Small intestine (tissue), 7 donors: ENCODE data around the gene HYAL1. TPM values are rescaled to one million over a fixed set of nuclear protein-coding genes. Genes with fewer than 3 reads are reported as not detected.

Source experiments
- DNase-seq, 2 donors: peaks; one replicate each; pipeline versions ENCODE4 v3.0.0 to v3.0.0-alpha.2; 2013
- FAIRE-seq: peaks from 2 replicates; lab custom pipeline; 2012; peaks lifted over from hg19 to GRCh38; lab: Jason Lieb, UNC
- H3K27ac ChIP-seq, 3 donors: one replicate each; pipeline ENCODE4 v1.5.1; 2013; ENCODE audit warnings: low read length in 2 of 3, mild to moderate bottlenecking in 2 of 3, control low read depth in 1 of 3, inconsistent platforms in 1 of 3, low read depth in 1 of 3, moderate library complexity in 1 of 3
- H3K27me3 ChIP-seq, 3 donors: one replicate each; pipeline ENCODE4 v1.6.1; 2013; ENCODE audit warnings: low read length in 3 of 3, inconsistent platforms in 1 of 3; ENCODE audit not compliant: control insufficient read depth in 3 of 3, insufficient read depth in 3 of 3
- H3K36me3 ChIP-seq, 3 donors: one replicate each; pipeline ENCODE4 v1.6.1; 2013; ENCODE audit warnings: low read length in 3 of 3, inconsistent platforms in 1 of 3, low read depth in 1 of 3, mild to moderate bottlenecking in 1 of 3, moderate library complexity in 1 of 3; ENCODE audit not compliant: control insufficient read depth in 3 of 3, insufficient read depth in 2 of 3
- H3K4me1 ChIP-seq, 3 donors: one replicate each; pipeline ENCODE4 v1.6.1; 2013; ENCODE audit warnings: low read length in 2 of 3, inconsistent platforms in 1 of 3, low read depth in 1 of 3, mild to moderate bottlenecking in 1 of 3, moderate library complexity in 1 of 3; ENCODE audit not compliant: control insufficient read depth in 3 of 3, insufficient read depth in 2 of 3
- H3K4me3 ChIP-seq, 3 donors: one replicate each; pipeline ENCODE4 v1.5.1; 2013; ENCODE audit warnings: low read length in 3 of 3, control low read depth in 1 of 3, inconsistent platforms in 1 of 3, low read depth in 1 of 3, mild to moderate bottlenecking in 1 of 3, moderate library complexity in 1 of 3
- H3K9me3 ChIP-seq, 2 donors: one replicate each; pipeline ENCODE4 v1.6.1; 2013; ENCODE audit warnings: low read depth in 1 of 2, low read length in 1 of 2; ENCODE audit not compliant: control insufficient read depth in 2 of 2, insufficient read depth in 1 of 2
- WGBS, 3 donors: extraction: QIAGEN DNeasy Blood & Tissue Kit; methylation state at CpG; one replicate each; pipeline ENCODE4 v1.1.7; 2013; 5-methylcytosine and 5-hydroxymethylcytosine counted together
- polyA plus RNA-seq, 4 donors: library from polyadenylated mRNA; stranded (reverse) in 3 of 4; unstranded in 1 of 4; fragments of 200-250 nt in 3 of 4; fragments of 120-200 nt in 1 of 4; gene quantifications; one replicate each; pipeline versions ENCODE4 v1.2.1 to v1.2.3, GENCODE V29; 2013
- donor health status: healthy with polysubstance abuse.
- donor health status: control.
- donor health status: control.
- donor health status: Bipolar disorder and iron deficiency.
- donor health status: healthy.

The HYAL1 gene
- polyA plus RNA-seq, 4 donors, result 1.1 to 11.1 (median 3.7) TPM

DNA sequence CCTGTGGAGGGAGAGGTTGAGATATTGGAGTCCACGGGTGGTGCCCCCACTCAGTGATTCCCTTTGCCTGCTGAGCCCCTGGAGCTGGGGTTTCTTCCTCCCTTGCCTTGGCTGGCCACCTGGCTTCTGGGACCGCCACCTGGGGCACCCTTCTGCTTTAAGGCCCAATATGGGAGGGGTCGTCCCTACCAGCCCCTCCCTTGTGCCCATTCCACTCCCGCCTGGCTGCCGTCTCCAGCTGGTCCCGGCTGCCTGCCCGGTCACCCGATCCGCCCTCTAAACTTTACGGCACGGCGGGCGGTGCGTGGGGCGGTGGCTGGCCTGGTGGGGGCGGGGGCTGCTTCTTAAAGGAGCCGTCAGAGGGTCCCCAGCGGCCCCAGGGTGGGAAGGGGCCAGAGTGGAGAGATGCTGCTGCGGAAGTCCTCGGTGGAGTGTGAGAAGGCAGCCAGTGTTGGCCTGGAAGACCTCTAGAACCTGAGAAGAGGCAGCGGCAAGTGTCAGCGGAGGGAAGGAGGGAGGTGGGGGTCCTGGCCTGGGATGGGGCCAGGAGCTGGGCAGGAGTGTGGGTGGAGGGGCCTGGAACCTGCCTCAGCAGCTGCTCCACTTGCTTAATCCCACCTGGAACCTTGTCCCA lies 36.0 kb downstream of the HYAL1 start:
- 11 to 13% (median 12%) methylated on average over 22 of the region's 22 CpGs for WGBS, 3 donors
- Histone ChIP-seq H3K27me3 (no peaks in the 10 kb centered on the region), H3K27ac (peak overlapping the region; percentile 93 to 99 (median 98)), H3K4me1 (peaks cover 4 to 86% (median 4%) of the 10 kb centered on the region in 3 donors), H3K9me3 (no peaks in the 10 kb centered on the region), H3K4me3 (peak overlapping the region; percentile 35 to 48 (median 41)), H3K36me3 (peaks cover 0 to 32% (median 0%) of the 10 kb centered on the region in 3 donors)
- no peak for FAIRE-seq
- peak; percentile 69 to 81 for DNase-seq

- H3K27ac ChIP-seq, result peak overlapping the region; percentile 82 to 98 (median 85)
- WGBS, 3 donors, result 38 to 57% (median 45%) methylated on average over 7 of the region's 7 CpGs
- H3K4me3 ChIP-seq, result peak overlapping the region in 2 of 3 donors; percentile 35 to 41
- FAIRE-seq (no peak), DNase-seq (peak in 1 of 2 donors; percentile 39)
- H3K36me3 ChIP-seq, result peaks cover 0 to 28% (median 0%) of the 10 kb centered on the region in 3 donors
- H3K27me3 ChIP-seq, result no peaks in the 10 kb centered on the region
- H3K9me3 ChIP-seq, result no peaks in the 10 kb centered on the region
- H3K4me1 ChIP-seq, result peaks cover 4 to 80% (median 4%) of the 10 kb centered on the region in 3 donors
Measured at GRCh38 chr3:50266836-50267235, 36.5 kb downstream of the HYAL1 start.

DNA sequence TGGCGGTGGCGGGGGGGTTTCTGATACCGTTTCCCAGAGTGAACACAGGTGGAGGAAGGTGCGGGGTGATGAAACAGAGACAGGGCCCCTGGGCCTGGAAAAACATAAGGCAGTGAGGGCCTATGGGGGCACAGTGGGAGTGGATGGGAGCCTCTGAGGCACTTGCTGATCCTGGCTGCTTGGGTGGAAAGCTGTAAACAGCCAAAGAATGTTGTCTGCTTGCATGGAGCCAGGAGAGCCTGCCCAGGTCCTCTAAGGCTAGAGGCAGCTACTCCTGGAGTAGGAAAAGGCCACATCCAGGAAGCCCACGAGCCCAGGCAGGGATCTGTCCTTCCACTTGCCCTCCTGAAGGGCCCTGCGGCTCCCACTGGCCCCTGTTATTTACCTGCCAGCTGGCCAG lies 37.4 kb downstream of the HYAL1 start:
- FAIRE-seq (no peak), DNase-seq (peak in 1 of 2 donors; percentile 36)
- Histone ChIP-seq H3K27ac (peak overlapping the region in 2 of 3 donors; percentile 62 to 88), H3K4me1 (peaks cover 4 to 78% (median 4%) of the 10 kb centered on the region in 3 donors), H3K9me3 (no peaks in the 10 kb centered on the region), H3K27me3 (no peaks in the 10 kb centered on the region), H3K4me3 (no peak overlapping the region), H3K36me3 (peaks cover 0 to 27% (median 0%) of the 10 kb centered on the region in 3 donors)
- WGBS, 3 donors, result 75 to 81% (median 79%) methylated on average over 6 of the region's 6 CpGs

- Histone ChIP-seq H3K4me1 (peaks cover 4 to 78% (median 4%) of the 10 kb centered on the region in 3 donors), H3K27me3 (no peaks in the 10 kb centered on the region), H3K4me3 (no peak overlapping the region), H3K27ac (peak overlapping the region in 2 of 3 donors; percentile 62 to 88), H3K36me3 (peaks cover 0 to 23% (median 0%) of the 10 kb centered on the region in 3 donors), H3K9me3 (no peaks in the 10 kb centered on the region)
- WGBS, 3 donors, result 48 to 73% (median 60%) methylated on average over 1 of the region's 1 CpG
- no peak for FAIRE-seq
- DNase-seq, result no peak
Measured at GRCh38 chr3:50265571-50265970, 37.8 kb downstream of the HYAL1 start.

DNA sequence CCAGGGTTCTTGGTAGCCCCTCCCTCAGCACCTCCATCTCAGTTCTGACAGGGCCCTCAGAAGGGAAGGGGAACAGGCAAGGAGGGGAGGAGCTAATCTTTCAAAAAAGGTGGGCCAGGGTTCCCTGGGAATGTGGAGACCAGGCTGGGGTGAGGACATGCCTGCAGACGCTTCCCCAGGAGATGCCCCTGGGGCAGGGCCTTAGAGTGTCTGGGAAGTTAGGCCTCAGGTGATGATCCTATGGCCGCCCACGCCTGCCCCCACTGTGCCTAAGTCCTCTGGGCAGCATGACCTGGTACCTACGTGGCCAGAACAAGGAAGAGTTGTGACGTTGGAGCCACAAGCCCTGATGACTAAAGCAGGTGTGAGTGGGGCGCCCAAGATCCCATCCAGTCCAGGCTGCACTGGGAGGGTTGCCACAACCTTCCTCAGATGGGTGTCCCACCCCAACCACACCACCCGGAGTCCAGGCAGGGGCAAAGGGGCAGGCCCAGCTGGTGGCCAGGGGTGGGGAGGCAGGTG lies 38.3 kb downstream of the HYAL1 start:
- H3K27me3 ChIP-seq, result no peaks in the 10 kb centered on the region
- H3K4me3 ChIP-seq, result no peak overlapping the region
- H3K9me3 ChIP-seq, result no peaks in the 10 kb centered on the region
- FAIRE-seq (no peak), DNase-seq (no peak)
- 46 to 60% (median 59%) methylated on average over 7 of the region's 7 CpGs for WGBS, 3 donors
- H3K36me3 ChIP-seq, result peaks cover 0 to 20% (median 0%) of the 10 kb centered on the region in 3 donors
- H3K27ac ChIP-seq, result peak overlapping the region in 2 of 3 donors; percentile 62 to 88
- peaks cover 4 to 77% (median 6%) of the 10 kb centered on the region in 3 donors for H3K4me1 ChIP-seq

DNA sequence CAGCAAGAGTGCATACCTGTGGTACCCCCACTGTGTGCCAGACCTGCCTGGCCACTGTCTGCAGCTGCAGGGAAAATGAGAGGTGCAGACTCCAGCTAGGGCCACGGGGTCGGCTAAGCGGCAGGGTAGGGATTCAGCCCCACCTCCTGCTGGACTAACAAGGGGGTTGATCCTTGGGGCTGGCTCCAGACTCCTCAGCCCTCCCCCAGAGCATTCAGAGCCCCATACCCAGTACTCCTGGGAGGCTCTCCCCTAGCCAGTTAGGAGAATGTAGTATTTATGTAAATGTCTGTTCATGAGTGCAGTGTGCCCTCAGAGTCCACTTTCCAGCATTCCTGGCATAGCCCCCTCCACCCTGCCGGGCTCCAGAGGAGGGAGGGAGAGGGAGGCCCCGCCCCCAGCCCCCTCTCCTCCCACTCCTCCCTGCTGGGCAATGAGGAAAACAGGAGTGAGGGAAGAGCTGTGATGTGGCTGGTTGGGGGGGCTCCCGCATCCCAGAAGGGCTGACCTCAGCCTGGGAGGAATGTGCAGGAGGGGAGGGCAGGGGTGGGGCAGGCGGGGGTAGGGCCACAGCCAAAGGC lies 38.9 kb downstream of the HYAL1 start:
- peak overlapping the region in 2 of 3 donors; percentile 62 to 88 for H3K27ac ChIP-seq
- no peaks in the 10 kb centered on the region for H3K9me3 ChIP-seq
- no peak overlapping the region for H3K4me3 ChIP-seq
- no peaks in the 10 kb centered on the region for H3K27me3 ChIP-seq
- peaks cover 0 to 19% (median 0%) of the 10 kb centered on the region in 3 donors for H3K36me3 ChIP-seq
- peak in 1 of 2 donors; percentile 95 for DNase-seq
- FAIRE-seq, result no peak
- 19 to 40% (median 34%) methylated on average over 7 of the region's 7 CpGs for WGBS, 3 donors
- peaks cover 4 to 75% (median 8%) of the 10 kb centered on the region in 3 donors for H3K4me1 ChIP-seq

DNA sequence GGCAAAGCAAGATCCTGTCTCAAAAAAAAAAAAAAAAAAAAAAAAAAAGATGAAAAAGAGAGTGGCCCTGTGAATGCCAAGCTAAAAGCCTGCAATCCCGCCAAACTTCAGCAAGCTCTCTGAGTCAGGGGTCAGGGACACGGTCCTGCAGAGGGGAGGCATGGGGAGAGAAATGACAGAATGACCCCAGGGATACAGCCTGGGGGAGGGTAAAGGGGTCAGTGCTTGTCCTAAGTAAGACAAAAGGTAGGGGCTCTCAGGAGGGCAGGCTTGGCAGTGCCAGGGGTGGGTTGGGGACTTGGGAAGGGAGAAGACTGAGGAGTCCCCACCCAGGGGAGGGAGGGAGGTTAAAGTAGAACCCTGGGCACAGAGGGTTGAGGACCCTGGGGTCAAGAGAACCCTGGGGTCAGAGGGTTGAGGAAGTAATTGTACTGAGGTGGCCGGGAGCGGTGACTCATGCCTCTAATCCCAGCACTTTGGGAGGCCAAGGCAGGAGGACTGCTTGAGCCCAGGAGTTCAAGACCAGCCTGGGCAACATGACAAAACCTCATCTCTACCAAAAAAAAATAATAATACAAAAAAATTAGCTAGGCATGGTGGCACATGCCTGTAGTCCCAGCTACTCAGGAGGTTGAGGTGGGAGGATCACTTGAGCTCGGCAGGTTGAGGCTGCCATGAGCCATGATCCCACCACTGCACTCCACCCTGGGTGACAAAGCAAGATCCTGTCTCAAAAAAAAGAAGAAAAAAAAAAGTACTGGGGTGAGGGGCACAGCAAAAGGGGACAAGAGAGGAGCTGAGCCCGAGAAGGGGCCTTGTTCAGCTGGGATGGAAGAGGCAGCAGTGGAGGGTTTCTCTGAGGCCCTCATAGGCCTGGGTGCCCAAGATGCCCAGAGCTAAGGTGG lies 39.6 kb downstream of the HYAL1 start:
- peaks cover 0 to 27% (median 0%) of the 10 kb centered on the region in 3 donors for H3K36me3 ChIP-seq
- WGBS, 3 donors, result 62 to 69% (median 68%) methylated on average over 6 of the region's 6 CpGs
- no peaks in the 10 kb centered on the region for H3K9me3 ChIP-seq
- FAIRE-seq (no peak), DNase-seq (no peak)
- peak overlapping the region in 2 of 3 donors; percentile 25 to 88 for H3K27ac ChIP-seq
- H3K4me3 ChIP-seq, result no peak overlapping the region
- peaks cover 4 to 77% (median 8%) of the 10 kb centered on the region in 3 donors for H3K4me1 ChIP-seq
- H3K27me3 ChIP-seq, result no peaks in the 10 kb centered on the region
